ENCODE results near the gene DUSP22. TPM values are rescaled to one million over a fixed set of nuclear protein-coding genes. Genes with fewer than 3 reads are reported as not detected.
A peak's percentile ranks its signal among the peaks of the same experiment; 100 is the strongest.

The DUSP22 gene
- total and polyA plus RNA-seq, 2 donors (not counting 1 experiment from before 2014, with no cell fraction given) = 117 to 133 TPM

GRCh38 chr6:394641-395289 is 102.5 kb downstream of the DUSP22 start:
- Histone ChIP-seq H3K27ac (ENCODE audit: low read length in 2 of 2) (peak overlapping the region in 1 of 2 donors; percentile 60), H2AFZ (ENCODE audit: insufficient read depth, low read depth, low read length, poor library complexity, severe bottlenecking) (no peak overlapping the region), H3K27me3 (replicated peaks in 1 of 4; ENCODE audit: control extremely low read depth in 1 of 4, control insufficient read depth in 3 of 4, insufficient read depth in 4 of 4, low read length in 3 of 4) (no peaks in the 10 kb centered on the region), H4K20me1 (ENCODE audit: control insufficient read depth, insufficient read depth, low read length, poor library complexity, severe bottlenecking) (peaks cover 67% of the 10 kb centered on the region), H3K79me2 (ENCODE audit: control insufficient read depth, insufficient read depth, low read length) (peaks cover 72% of the 10 kb centered on the region), H3K36me3 (replicated peaks in 1 of 2; ENCODE audit: control extremely low read depth in 1 of 2, control insufficient read depth in 1 of 2, extremely low read depth in 1 of 2, insufficient read depth in 2 of 2, low read length in 1 of 2) (peaks cover 7 to 59% of the 10 kb centered on the region in 2 experiments), H3K4me2 (replicated peaks; ENCODE audit: low read depth, low read length, poor library complexity, severe bottlenecking) (peak overlapping the region; percentile 91), H3K4me3 (ENCODE audit: control extremely low read depth in 1 of 5, extremely low read depth in 1 of 5, insufficient read depth in 1 of 5, low read depth in 2 of 5, low read length in 4 of 5) (no peak overlapping the region), H3K4me1 (ENCODE audit: control insufficient read depth in 2 of 2, insufficient read depth in 2 of 2, low read length in 2 of 2) (peaks cover 57 to 66% of the 10 kb centered on the region in 2 donors), H3K9me3 (ENCODE audit: control extremely low read depth in 1 of 3, control insufficient read depth in 2 of 3, insufficient read depth in 1 of 3, low read length in 2 of 3) (no peaks in the 10 kb centered on the region), H3K9ac (ENCODE audit: low read length) (no peak overlapping the region)
- no peak for ATAC-seq (ENCODE audit: low read depth)
- intact Hi-C loops (cut with micrococcal nuclease) = loop anchor here (5.0 kb wide), 3 partner anchors 57 to 988 kb away; no protein-coding TSS in a partner anchor
- no peaks in the 10 kb centered on the region for H3K27me3 Mint-ChIP-seq
- peaks cover 68% of the 10 kb centered on the region for H3K4me1 Mint-ChIP-seq
- no peaks in the 10 kb centered on the region for H3K9me3 Mint-ChIP-seq (ENCODE audit: insufficient read depth)
- ChIA-PET CTCF (interaction anchor here (1.1 to 8.8 kb wide), 5 partner anchors 10 to 204 kb away, joined by 3 to 72 read pairs (median 7); no protein-coding TSS in a partner anchor), POLR2A (interaction anchor here (0.6 to 5.0 kb wide), 5 partner anchors 10 to 175 kb away, joined by 3 to 35 read pairs (median 4); no protein-coding TSS in a partner anchor)
- DNase-seq = no peak
- peak overlapping the region; percentile 71 for H3K27ac Mint-ChIP-seq
- WGBS (ENCODE audit: insufficient coverage) = 94% methylated on average over 13 of the region's 13 CpGs
- H3K4me3 Mint-ChIP-seq = peak overlapping the region; percentile 77
- TF ChIP-seq, protein P1, sequence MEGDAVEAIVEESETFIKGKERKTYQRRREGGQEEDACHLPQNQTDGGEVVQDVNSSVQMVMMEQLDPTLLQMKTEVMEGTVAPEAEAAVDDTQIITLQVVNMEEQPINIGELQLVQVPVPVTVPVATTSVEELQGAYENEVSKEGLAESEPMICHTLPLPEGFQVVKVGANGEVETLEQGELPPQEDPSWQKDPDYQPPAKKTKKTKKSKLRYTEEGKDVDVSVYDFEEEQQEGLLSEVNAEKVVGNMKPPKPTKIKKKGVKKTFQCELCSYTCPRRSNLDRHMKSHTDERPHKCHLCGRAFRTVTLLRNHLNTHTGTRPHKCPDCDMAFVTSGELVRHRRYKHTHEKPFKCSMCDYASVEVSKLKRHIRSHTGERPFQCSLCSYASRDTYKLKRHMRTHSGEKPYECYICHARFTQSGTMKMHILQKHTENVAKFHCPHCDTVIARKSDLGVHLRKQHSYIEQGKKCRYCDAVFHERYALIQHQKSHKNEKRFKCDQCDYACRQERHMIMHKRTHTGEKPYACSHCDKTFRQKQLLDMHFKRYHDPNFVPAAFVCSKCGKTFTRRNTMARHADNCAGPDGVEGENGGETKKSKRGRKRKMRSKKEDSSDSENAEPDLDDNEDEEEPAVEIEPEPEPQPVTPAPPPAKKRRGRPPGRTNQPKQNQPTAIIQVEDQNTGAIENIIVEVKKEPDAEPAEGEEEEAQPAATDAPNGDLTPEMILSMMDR (IDR thresholded peaks at IDR 0.05) = no peak
- no peak for TF ChIP-seq EZH2 (IDR thresholded peaks at IDR 0.05; ENCODE audit: borderline replicate concordance, insufficient read depth, low read depth, low read length, poor library complexity, severe bottlenecking)
